GM18858 (cell line): ENCODE measurements around the gene DCC.

Experiments
- ATAC-seq: cut with Tn5 transposase; IDR thresholded peaks from one replicate; pipeline ENCODE4 v1.9.1; 2021; ENCODE audit not compliant: unreplicated experiment

The DCC gene

GRCh38 chr18:53004798-53005197 is 664.8 kb downstream of the DCC start:
- ATAC-seq, result no peak

- ATAC-seq, result no peak
Observed at GRCh38 chr18:53018791-53019190, 678.8 kb downstream of the DCC start.

- no peak for ATAC-seq
Observed at GRCh38 chr18:53025247-53025646, 685.2 kb downstream of the DCC start.

GRCh38 chr18:53028565-53028964 is 688.6 kb downstream of the DCC start:
- ATAC-seq, result no peak

- ATAC-seq, result no peak
Observed at GRCh38 chr18:53033128-53033527, 693.1 kb downstream of the DCC start.

- ATAC-seq, result no peak
Observed at GRCh38 chr18:53038608-53039007, 698.6 kb downstream of the DCC start.

GRCh38 chr18:53040286-53040685 is 700.3 kb downstream of the DCC start:
- ATAC-seq, result no peak

- no peak for ATAC-seq
Observed at GRCh38 chr18:53056064-53056463, 716.1 kb downstream of the DCC start.

GRCh38 chr18:53070788-53071187 is 730.8 kb downstream of the DCC start:
- no peak for ATAC-seq

GRCh38 chr18:53080687-53081086 is 740.7 kb downstream of the DCC start:
- ATAC-seq, result no peak

- no peak for ATAC-seq
Observed at GRCh38 chr18:53093636-53094035, 753.6 kb downstream of the DCC start.

- ATAC-seq, result no peak
Observed at GRCh38 chr18:53101536-53102105, 761.6 kb downstream of the DCC start.

GRCh38 chr18:53114441-53114840 is 774.4 kb downstream of the DCC start:
- ATAC-seq, result no peak

GRCh38 chr18:53115876-53116585 is 776.0 kb downstream of the DCC start:
- no peak for ATAC-seq

GRCh38 chr18:53117851-53118250 is 777.9 kb downstream of the DCC start:
- ATAC-seq, result no peak

- ATAC-seq, result no peak
Observed at GRCh38 chr18:53126210-53126609, 786.2 kb downstream of the DCC start.

GRCh38 chr18:53131001-53131400 is 791.0 kb downstream of the DCC start:
- no peak for ATAC-seq

- no peak for ATAC-seq
Observed at GRCh38 chr18:53134711-53135110, 794.7 kb downstream of the DCC start.

GRCh38 chr18:53135654-53136053 is 795.7 kb downstream of the DCC start:
- ATAC-seq, result no peak

GRCh38 chr18:53139746-53140500 is 799.9 kb downstream of the DCC start:
- ATAC-seq, result no peak

- ATAC-seq, result no peak
Observed at GRCh38 chr18:53142005-53142404, 802.0 kb downstream of the DCC start.

- ATAC-seq, result no peak
Observed at GRCh38 chr18:53147472-53147871, 807.5 kb downstream of the DCC start.
